Tibial nerve (tissue), 4 donors: Measurements from ENCODE around the gene DAG1. TPM values are rescaled to one million over a fixed set of nuclear protein-coding genes. Genes with fewer than 3 reads are reported as not detected.
A peak's percentile ranks its signal among the peaks of the same experiment; 100 is the strongest.

Experiments used
- DNase-seq, 2 donors: peaks; one replicate each; pipeline ENCODE4 v3.0.0-alpha.2; 2019; ENCODE audit warnings: low spot score in 2 of 2
- H3K27ac ChIP-seq, 4 donors: fragments of 200-600 bp; sonication (generic) in 3 of 4; one replicate each; pipeline ENCODE4 v1.5.1; 2017 to 2019; ENCODE audit warnings: mild to moderate bottlenecking in 1 of 4
- H3K27me3 ChIP-seq, 2 donors: fragments of 200-600 bp; sonication (generic) in 1 of 2; one replicate each; pipeline versions ENCODE4 v1.5.1 to v1.6.0; 2017 to 2019
- H3K36me3 ChIP-seq, 3 donors: fragments of 200-600 bp; sonication (generic); one replicate each; pipeline ENCODE4 v1.5.1; 2018 to 2019
- H3K4me1 ChIP-seq, 4 donors: fragments of 200-600 bp; sonication (generic) in 3 of 4; one replicate each; pipeline ENCODE4 v1.5.1; 2017 to 2019
- H3K4me3 ChIP-seq, 4 donors: fragments of 200-600 bp; sonication (generic) in 3 of 4; one replicate each; pipeline ENCODE4 v1.5.1; 2017 to 2019; ENCODE audit warnings: mild to moderate bottlenecking in 1 of 4, moderate library complexity in 1 of 4
- H3K9me3 ChIP-seq, 4 donors: fragments of 200-600 bp; sonication (generic) in 3 of 4; one replicate each; pipeline ENCODE4 v1.5.1; 2017 to 2019
- EP300 ChIP-seq, 2 donors: sonication (generic); formaldehyde crosslinking; IDR thresholded peaks; one replicate each; pipeline ENCODE4 v1.6.1; 2017; ENCODE audit warnings: antibody characterized with exemption in 2 of 2, mild to moderate bottlenecking in 1 of 2
- POLR2A ChIP-seq, 2 donors: fragments of 450-650 bp; IDR thresholded peaks; one replicate each; pipeline ENCODE4 v1.6.1; 2017; ENCODE audit warnings: antibody characterized with exemption in 2 of 2, mild to moderate bottlenecking in 2 of 2, moderate library complexity in 2 of 2
- WGBS, 2 donors: methylation state at CpG; one replicate each; pipeline ENCODE4 v1.1.5; 2018; 5-methylcytosine and 5-hydroxymethylcytosine counted together
- total RNA-seq, 4 donors: library from RNA; depleted of rRNA; stranded (reverse); fragments of >200 nt; gene quantifications; one replicate each; pipeline ENCODE4 v1.1.0, GENCODE V29; 2016
- TF ChIP-seq, protein P1 (sequence below), 5 experiments: fragments of 200-600 bp in 3 of 5; fragments of 450-650 bp in 2 of 5; sonication (generic) in 3 of 5; IDR thresholded peaks; one replicate each; pipeline ENCODE4 v1.5.1; 2016 to 2019; ENCODE audit warnings: antibody characterized with exemption in 5 of 5, mild to moderate bottlenecking in 3 of 5, moderate library complexity in 2 of 5

Gene DAG1
- total RNA-seq, 4 donors from 2014 or later, result 113 to 142 (median 126) TPM

DNA sequence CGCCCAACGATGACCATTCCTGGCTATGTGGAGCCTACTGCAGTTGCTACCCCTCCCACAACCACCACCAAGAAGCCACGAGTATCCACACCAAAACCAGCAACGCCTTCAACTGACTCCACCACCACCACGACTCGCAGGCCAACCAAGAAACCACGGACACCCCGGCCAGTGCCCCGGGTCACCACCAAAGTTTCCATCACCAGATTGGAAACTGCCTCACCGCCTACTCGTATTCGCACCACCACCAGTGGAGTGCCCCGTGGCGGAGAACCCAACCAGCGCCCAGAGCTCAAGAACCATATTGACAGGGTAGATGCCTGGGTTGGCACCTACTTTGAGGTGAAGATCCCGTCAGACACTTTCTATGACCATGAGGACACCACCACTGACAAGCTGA is 61.6 kb downstream of the DAG1 start:
- H3K4me3 ChIP-seq, result no peak overlapping the region
- H3K27ac ChIP-seq, result no peak overlapping the region
- no peaks in the 10 kb centered on the region for H3K9me3 ChIP-seq
- peaks cover 0 to 43% (median 15%) of the 10 kb centered on the region in 3 donors for H3K36me3 ChIP-seq
- TF ChIP-seq EP300 (IDR thresholded peaks at IDR 0.05), result no peak
- no peak for DNase-seq
- 96 to 97% methylated on average over 15 to 16 of the region's 16 CpGs for whole genome bisulfite sequencing, 2 donors
- peaks cover 0 to 48% (median 20%) of the 10 kb centered on the region in 4 donors for H3K4me1 ChIP-seq
- H3K27me3 ChIP-seq, result no peaks in the 10 kb centered on the region

DNA sequence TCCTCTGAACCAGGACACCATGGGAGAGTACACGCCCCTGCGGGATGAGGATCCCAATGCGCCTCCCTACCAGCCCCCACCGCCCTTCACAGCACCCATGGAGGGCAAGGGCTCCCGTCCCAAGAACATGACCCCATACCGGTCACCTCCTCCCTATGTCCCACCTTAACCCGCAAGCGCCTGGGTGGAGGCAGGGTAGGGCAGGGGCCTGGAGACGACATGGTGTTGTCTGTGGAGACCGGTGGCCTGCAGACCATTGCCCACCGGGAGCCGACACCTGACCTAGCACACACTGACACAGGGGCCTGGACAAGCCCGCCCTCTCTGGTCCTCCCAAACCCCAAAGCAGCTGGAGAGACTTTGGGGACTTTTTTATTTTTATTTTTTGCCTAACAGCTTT is 63.0 kb downstream of the DAG1 start:
- peak overlapping the region in 2 of 4 donors; percentile 76 to 86 for H3K27ac ChIP-seq
- WGBS, 2 donors, result 90 to 93% methylated on average over 13 of the region's 13 CpGs
- peaks cover 0 to 51% (median 22%) of the 10 kb centered on the region in 4 donors for H3K4me1 ChIP-seq
- no peak for DNase-seq
- no peaks in the 10 kb centered on the region for H3K9me3 ChIP-seq
- peaks cover 0 to 43% (median 15%) of the 10 kb centered on the region in 3 donors for H3K36me3 ChIP-seq
- H3K27me3 ChIP-seq, result no peaks in the 10 kb centered on the region
- TF ChIP-seq, protein P1, sequence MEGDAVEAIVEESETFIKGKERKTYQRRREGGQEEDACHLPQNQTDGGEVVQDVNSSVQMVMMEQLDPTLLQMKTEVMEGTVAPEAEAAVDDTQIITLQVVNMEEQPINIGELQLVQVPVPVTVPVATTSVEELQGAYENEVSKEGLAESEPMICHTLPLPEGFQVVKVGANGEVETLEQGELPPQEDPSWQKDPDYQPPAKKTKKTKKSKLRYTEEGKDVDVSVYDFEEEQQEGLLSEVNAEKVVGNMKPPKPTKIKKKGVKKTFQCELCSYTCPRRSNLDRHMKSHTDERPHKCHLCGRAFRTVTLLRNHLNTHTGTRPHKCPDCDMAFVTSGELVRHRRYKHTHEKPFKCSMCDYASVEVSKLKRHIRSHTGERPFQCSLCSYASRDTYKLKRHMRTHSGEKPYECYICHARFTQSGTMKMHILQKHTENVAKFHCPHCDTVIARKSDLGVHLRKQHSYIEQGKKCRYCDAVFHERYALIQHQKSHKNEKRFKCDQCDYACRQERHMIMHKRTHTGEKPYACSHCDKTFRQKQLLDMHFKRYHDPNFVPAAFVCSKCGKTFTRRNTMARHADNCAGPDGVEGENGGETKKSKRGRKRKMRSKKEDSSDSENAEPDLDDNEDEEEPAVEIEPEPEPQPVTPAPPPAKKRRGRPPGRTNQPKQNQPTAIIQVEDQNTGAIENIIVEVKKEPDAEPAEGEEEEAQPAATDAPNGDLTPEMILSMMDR (IDR thresholded peaks at IDR 0.05), result no peak
- H3K4me3 ChIP-seq, result no peak overlapping the region

GRCh38 chr3:49533786-49534519 is 63.9 kb downstream of the DAG1 start:
- Histone ChIP-seq H3K9me3 (no peaks in the 10 kb centered on the region), H3K27me3 (no peaks in the 10 kb centered on the region), H3K36me3 (peaks cover 0 to 43% (median 15%) of the 10 kb centered on the region in 3 donors), H3K4me1 (peaks cover 0 to 51% (median 22%) of the 10 kb centered on the region in 4 donors), H3K4me3 (no peak overlapping the region), H3K27ac (peak overlapping the region in 3 of 4 donors; percentile 36 to 86 (median 76))
- no peak for DNase-seq
- no peak for TF ChIP-seq POLR2A (IDR thresholded peaks at IDR 0.05)
- TF ChIP-seq EP300 (IDR thresholded peaks at IDR 0.05), result no peak
- TF ChIP-seq, protein P1 (IDR thresholded peaks at IDR 0.05), result no peak
- 69% methylated on average over 9 of the region's 9 CpGs for WGBS, 2 donors

GRCh38 chr3:49534581-49535441 is 64.7 kb downstream of the DAG1 start:
- Histone ChIP-seq H3K36me3 (peaks cover 0 to 42% (median 15%) of the 10 kb centered on the region in 3 donors), H3K9me3 (no peaks in the 10 kb centered on the region), H3K27me3 (no peaks in the 10 kb centered on the region), H3K4me3 (no peak overlapping the region), H3K4me1 (peaks cover 0 to 51% (median 24%) of the 10 kb centered on the region in 4 donors), H3K27ac (peak overlapping the region in 3 of 4 donors; percentile 36 to 86 (median 76))
- TF ChIP-seq, protein P1 (IDR thresholded peaks at IDR 0.05), result no peak
- TF ChIP-seq POLR2A (IDR thresholded peaks at IDR 0.05) (no peak), EP300 (IDR thresholded peaks at IDR 0.05) (no peak)
- WGBS, 2 donors, result 56 to 60% methylated on average over 13 to 14 of the region's 14 CpGs
- DNase-seq, result no peak

- Histone ChIP-seq H3K36me3 (peaks cover 0 to 28% (median 15%) of the 10 kb centered on the region in 3 donors), H3K27ac (peak overlapping the region in 3 of 4 donors; percentile 2 to 86 (median 76)), H3K4me3 (no peak overlapping the region), H3K4me1 (peaks cover 0 to 52% (median 30%) of the 10 kb centered on the region in 4 donors), H3K27me3 (no peaks in the 10 kb centered on the region), H3K9me3 (no peaks in the 10 kb centered on the region)
- DNase-seq, result no peak
- TF ChIP-seq, protein P1 (IDR thresholded peaks at IDR 0.05), result no peak
- TF ChIP-seq EP300 (IDR thresholded peaks at IDR 0.05), result no peak
- TF ChIP-seq POLR2A (IDR thresholded peaks at IDR 0.05), result no peak
- whole genome bisulfite sequencing, 2 donors, result 37 to 40% methylated on average over 7 of the region's 7 CpGs
Observed at GRCh38 chr3:49535971-49536874, 66.2 kb downstream of the DAG1 start.
